HG02884 (cell line): ENCODE data around the gene IGF2BP3.

ENCODE experiments used
- ATAC-seq: cut with Tn5 transposase; IDR thresholded peaks from one replicate; pipeline ENCODE4 v1.9.1; 2021; ENCODE audit warnings: mild to moderate bottlenecking, moderate library complexity; ENCODE audit not compliant: unreplicated experiment

The IGF2BP3 gene

DNA sequence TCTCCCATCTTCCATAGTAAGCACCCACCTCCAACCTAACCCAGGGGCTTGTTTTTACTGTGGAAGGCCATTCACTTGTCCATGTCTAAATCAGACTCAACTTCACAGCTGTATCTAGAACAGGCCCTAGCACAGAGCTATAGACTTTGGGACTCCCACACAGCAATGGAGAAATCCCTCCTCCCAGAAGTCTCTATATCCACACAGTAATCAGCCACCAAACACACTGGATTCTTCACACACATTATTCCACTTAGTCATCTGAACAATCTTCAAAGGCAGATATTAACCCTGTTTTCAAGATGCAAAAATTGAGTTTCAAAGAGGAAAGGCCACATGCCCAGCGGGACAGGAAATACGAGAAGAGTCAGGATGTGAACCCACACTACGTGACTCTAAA is 89.3 kb downstream of the IGF2BP3 start:
- no peak for ATAC-seq

DNA sequence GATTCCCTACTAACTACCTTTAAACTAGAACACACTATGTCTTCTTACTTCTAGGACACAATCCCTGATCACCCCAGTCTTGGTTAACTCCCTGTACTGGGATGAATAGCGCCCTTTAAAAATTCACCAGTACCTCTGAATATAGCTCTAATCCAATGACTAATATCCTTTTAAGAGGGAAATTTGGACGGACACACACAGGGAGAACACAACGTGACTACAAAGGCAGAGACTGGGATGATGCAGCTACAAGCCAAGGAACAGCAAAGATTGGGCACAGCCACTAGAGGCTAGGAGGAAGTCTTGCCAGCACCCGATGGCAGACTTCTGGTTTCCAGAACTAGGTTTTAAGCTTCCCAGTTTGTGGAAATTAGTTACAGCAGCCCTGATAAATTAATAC is 89.7 kb downstream of the IGF2BP3 start:
- no peak for ATAC-seq

DNA sequence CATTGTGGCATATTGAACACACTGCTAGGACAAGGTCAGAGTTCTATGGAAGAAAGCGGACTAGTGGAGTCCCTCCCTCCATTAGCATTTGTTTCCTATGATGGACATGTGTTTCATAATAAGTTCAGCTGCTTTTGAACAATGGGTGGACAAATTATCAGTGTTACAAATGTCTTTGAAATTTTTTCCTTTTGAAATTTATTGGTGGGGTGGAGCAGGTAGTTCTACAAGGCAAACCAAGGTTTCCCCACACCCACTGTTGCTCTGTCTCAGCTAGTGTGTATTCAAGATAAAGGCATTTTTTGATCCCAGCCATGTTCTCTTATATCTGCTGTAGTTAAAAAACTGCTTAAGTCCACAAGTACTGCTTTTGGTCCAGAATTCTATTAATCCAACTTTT is 91.3 kb downstream of the IGF2BP3 start:
- no peak for ATAC-seq

DNA sequence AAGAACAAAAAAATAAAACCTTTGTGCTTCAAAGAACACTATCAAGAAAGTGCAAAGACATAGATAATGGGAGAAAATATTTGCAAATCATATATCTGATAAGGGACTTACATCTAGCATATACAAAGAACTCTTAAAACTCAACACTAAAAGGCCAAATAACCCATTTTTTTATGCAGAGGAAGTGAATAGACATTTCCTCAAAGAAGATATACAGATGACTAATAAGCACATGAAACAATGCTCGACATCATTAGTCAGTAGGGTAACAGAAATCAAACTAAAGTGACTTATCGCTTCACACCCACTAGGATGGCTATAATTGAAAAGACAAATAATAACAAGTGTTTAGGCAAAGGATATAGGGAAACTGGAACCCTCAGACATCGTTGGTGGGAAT is 93.2 kb downstream of the IGF2BP3 start:
- ATAC-seq = no peak

DNA sequence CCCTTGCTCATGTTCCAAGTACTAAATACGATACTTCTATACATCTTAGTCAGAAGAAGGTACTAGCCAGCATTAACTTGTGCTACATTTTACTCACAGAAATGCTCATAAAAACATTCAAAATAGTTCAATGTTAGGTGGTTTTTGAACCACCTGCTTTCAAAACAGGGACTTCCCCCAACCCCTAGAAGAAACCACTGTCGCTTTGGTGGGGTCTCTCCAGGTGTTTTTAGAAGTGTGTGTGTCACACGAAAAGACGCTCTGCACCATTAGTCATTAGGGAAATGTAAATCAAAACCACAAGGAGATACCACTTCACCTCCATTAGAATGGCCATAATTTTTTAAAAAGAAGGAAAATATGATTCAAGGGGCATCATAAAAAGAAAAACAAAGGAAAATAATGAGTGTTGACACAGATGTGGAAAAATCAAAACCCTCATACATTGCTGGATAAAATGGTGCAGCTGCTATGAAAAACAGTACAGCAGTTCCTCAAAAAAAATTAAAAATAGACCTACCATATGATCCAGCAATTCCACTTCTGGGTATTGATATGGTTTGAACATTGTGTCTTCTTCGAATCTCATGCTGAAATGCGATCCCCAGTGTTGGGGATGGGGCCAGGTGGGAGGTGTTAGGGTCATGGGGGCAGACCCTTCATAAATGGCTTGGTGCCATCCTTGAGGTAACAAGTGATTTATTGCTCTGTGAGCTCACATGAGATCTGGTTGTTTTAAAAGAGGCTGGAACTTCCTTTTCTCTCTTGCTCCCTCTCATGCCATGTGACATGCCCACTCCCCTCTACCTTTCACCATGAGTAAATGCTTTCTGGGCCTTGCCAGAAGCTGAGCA is 96.9 kb downstream of the IGF2BP3 start:
- peak; percentile 57 for ATAC-seq

DNA sequence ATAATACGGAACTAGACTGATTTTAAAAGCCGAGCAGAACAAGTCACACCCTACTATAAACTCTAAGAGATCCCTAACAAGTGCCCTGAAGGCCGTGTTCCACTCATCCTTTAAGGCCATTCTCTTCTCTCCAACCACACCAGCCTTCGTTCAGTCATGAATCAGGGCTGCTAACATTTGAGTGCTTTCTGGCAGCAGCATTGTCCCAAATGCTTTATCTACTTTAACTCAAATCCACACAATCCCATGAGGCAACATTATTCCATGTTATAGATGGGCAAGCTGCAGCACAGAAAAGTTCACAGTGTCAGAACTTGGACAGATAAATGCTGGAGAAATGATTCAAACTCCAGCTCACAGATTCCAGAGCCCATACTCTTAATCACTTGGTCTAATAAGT is 97.7 kb downstream of the IGF2BP3 start:
- no peak for ATAC-seq

DNA sequence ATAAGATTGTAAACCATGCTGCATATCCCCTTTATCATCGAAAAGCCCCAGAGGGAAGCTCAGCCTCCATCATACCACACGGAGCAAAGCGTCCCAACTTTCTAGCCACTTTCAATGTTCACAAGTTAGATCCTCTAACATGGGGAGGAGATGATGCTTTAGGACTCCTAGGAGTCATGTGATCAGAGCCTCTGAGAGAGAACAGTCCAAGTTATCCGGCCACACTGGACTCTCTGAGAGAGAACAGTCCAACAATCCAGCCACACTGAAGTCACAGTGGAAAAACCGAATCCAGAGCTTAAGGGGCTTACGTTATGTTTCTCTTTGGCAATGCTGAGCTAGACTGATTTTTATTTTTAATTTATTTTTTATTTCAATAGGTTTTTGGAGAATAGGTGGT is 98.6 kb downstream of the IGF2BP3 start:
- ATAC-seq = no peak

DNA sequence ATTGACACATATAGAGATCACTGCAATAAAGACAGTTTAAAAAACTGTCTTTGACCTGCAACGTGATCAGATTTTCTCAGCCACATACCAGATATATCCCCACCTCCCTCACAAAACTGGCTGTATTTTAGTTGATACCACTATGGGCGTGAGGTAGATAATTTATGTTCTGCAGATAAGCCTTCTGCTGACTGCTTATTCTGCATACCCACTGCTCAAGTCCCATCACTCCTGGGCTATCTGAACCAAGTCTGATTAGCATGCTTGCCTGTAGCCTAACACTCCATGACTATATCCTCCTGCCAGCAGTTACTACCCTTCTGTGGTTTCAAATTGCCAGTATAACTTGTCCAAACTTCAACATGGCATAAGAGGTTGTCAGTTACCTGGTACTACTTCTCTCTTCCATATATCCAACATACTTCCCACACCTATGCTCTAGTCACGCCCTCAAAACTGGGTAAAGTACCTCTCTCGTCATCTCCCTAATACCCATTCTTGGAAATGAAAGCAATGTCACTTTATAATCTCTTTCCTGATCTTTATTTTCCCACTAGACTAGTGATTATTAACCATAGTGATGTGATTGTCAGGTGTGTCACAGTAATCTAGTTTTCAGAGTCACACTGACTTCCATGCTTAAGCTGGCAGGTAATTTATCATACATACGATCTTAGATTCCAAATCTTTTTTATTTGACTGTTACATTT is 100.4 kb downstream of the IGF2BP3 start:
- no peak for ATAC-seq

DNA sequence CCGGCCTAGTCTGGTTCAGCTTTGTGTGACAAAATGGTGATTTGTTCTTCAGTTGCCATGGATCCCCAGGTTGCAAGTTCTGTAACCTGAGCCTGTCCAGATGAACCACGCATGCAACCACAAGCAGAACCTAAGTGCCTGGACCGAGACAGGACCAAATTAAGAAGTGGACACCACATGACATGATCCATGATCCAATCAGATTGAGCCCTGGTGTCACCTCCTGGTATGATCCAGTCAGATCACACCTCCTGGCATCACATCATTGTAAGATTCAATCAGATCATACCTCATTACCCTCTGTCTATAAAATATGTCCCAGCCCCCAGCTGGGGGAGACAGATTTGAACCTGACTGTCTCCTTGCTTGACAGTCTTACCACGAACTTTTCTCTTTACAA is 101.2 kb downstream of the IGF2BP3 start:
- ATAC-seq = no peak

DNA sequence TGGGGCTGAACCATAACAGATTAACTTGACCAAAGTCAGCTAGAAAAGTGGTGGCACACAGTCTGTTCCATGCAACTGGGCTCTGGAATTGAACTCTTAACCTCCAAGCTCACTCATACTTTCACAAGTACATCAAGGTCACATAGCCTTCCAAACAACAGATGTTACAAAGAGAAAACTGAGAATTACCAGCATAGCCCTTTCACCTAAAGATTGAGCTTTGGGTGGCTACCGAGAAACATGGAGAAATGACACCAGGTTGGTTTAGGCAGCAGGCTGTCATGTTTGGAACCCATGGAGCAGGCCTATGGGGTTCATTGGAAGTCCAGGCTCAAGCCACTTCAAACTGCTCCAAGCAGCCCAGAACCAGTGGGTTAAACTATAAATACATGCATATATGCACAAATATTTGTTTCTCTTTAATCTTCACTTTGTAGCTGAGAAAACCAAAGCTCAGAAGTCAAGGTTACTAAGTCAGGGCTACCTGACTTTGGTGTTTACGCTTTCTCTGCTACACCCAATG is 112.1 kb downstream of the IGF2BP3 start:
- ATAC-seq = no peak

DNA sequence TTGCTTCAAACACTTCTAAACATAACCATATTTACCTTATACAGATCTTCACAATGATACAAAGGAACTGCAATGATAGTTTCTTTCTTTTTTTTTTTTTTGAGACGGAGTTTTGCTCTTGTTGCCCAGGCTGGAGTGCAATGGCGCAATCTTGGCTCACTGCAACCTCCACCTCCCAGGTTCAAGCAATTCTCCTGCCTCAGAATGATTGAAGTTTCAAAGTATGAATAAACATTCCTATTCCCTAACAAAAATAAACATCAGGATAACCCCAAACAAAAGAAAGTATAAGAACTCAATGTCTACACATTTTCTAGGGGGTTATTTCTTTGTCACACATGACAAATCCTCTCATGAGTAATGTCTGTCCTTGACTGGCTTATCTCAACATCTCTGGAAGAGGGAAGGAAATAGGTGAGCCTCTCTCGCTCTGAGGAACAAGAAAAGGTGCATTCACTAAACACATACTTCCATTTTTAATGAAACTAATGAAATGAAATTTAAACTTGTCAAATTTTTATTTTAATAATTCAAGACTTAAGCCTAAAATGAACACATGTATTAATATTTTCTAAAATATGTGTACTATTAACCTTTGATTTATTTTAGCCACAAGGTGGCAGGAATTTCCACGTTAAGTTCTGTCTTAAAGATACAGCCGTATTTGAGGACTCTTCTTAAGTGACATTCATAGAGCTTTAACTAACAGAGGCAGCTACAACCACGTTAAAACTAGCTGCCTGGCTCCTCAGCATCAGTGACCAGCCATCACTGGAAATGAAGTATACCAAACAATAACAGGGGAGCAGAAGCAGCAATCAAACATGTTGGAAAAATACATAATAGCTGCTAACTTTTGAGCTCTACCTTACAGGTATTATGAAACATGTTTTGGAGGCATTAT is 112.8 kb downstream of the IGF2BP3 start:
- no peak for ATAC-seq

DNA sequence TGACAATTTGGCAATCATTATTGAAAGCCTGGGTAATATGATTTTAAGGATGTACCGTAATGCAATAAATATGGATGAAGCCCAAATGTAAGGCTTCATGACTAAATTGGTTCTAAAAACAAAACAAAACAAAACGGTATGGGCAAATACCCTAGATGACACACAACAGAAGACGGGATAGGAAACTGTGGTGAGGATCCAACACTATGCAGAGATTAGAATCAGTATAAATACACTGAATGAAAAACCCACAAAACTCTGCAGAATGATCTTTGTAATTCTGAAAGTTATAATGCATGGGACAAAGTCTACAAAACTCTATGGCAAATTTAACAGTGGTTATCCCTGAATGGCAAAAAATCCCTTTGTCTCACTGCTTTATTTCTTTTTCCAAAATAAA is 113.6 kb downstream of the IGF2BP3 start:
- ATAC-seq = no peak

DNA sequence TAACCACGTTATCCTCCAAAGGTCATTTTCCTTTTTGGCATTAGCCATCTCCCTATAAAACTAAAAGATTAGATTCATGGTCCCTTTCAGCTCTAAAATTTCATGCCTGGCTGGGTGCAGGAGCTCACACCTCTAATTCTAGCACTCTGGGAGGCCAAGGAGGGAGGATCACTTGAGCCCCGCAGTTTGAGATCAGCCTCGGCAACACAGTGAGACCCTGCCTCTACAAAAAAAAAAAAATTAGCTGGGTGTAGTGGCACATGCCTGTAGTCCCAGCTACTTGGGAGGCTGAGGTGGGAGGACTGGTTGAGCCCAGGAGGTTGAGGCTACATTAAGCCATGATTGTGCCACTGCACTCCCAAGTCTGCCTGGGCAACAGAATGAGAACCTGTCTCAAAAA is 114.1 kb downstream of the IGF2BP3 start:
- ATAC-seq = no peak

DNA sequence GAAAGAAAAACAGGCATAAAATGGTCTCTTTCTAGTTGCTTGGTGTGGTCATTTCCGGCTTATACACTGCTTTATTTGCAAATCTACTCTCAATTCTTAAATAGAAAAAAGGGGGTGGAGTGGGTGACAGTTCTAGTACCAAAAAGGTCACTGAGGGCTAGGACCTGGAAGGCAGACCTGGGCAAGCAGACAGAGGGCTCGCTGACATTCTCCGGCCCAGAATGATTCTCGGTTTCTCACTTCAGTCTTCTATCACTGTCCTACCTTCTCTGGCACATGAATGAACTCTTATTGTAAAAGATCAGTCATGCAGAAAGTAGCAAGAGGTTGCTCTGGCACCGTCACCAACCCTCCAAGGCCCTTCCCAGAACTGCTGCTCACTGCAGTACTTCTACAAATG is 117.1 kb downstream of the IGF2BP3 start:
- ATAC-seq = no peak

DNA sequence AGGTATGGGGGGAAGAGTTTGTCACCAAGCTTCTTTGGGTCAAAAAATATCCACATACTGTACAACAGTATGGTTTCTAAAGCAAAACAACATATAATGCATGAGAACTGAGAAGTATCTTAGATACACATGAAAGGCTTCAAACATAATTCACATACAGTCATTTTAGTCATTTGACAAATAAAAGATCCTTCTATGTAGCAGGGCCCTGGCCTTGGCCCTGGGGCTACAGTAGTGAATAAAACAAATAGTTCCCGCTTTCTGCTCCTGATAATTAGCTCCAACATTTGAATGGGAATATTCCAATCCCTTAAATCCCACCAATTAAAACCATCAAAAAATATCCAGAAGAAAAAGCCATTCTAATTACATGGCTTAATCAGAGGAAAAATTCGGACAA is 119.8 kb downstream of the IGF2BP3 start:
- ATAC-seq = no peak

DNA sequence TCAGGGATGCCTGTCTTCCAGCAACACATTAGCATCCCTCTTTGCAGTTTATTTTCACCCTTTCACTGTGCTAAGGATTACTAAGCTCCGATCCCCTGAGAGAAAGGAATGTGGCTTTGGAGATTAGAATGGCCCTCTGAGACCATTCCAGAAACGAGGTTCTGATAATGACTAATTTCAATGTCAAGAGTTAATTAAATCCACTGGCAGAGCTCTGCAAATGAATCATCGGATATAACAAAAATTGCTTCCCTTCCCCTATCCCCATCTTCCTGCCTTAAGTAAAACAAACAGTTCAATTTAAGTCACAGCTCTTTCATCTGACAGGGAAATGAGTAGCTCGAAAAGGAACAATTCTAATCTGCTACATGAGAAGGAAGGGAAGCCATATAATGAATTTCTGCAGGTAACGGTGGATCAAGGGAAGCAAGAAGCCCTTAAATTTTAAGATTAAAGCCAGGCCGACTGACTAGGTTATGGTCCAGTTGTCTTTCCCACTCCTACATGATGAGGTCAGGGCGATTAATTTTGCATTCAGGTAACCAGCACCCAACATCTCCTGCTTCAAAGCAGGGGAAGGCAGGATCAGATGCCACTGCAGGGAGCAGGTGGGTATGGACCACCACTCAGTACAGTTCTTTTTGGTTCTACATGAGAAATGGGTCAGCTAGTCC is 120.7 kb downstream of the IGF2BP3 start:
- ATAC-seq = no peak

DNA sequence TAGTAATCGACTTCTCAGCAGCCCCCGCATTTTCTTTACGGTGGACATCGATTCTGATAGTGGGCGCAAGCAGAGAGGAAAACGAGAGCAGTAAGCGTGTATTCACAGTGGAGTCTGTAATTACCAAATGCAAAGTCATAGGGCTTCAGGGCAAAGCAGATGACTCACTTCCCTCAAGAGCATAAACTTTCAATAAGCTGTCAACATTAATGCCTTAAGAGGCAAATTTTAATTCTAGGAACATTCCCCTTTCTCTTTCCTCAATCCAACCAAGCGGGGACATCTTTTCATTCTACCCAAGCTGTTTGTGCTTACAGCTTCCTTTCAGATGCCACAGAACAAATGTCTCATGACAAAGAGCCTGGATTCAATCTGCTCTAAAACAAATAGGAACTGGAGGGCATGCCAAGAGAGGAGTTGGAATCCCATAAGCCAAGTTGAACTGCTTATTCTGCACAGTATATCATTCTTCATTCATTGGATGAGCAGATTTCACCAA is 122.6 kb downstream of the IGF2BP3 start:
- no peak for ATAC-seq

DNA sequence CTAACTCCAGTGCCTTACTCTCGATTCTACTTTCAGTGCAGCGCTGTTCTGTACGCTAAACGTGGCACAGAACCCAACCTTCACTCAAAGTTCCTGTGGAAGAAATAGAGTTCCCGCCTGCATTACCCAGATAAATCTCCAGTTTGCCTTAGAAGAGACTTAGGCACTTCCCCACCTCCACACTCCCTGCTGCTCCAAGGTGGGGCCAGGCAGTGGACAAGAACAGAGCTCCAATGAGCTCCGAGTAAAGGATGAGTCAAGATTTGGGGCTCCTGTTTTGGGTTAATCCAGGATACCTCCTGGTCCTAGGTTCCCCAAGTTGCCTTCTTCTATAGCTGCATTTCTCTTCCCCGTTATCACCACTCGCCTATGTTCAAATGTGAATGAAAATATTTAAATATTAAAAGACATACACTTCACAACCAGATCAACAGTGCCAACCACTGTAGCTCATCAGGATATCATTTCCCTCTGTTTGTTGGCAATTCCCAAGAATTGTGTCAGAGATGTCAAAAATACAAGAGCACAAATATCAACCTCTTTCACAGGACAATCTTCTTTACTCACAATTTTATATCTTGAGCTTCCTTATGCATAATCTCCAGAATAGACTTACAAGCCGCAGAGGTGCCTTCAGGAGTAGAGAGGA is 123.1 kb downstream of the IGF2BP3 start:
- no peak for ATAC-seq

DNA sequence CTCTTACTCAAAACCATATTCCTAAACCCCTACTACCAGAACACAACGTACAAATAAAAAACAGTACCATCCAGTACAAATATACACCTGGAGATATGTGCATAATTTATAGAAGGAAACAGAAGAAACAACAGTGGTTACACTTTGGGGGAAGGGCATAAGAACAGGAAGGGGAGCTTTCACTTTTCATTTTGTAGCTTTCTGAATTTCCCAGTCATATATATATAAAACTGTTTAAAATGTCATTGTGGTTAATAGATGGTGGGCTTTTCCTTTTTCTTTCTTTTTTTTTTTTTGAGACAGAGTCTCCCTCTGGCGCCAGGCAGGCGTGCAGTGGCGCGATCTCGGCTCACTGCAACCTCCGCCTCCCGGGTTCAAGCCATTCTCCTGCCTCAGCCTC is 124.0 kb downstream of the IGF2BP3 start:
- no peak for ATAC-seq

DNA sequence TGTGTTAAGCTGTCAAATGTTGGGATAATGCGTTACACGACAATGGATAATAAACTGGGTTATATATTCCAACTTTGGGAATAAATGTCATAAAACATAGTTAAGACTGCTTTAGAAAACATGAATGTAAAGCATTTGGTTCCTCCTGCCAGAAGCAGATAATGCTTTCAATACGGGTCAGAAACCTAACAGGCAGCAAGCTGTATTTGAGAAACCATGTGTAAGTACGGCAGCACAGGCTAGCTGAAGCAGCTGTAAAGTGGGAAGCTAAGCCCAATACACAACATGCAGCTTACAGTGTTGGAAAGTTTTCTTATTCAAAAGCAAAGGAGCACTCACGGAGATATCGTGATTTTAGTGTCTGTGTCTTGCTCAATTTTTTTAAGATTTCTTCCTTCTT is 124.7 kb downstream of the IGF2BP3 start:
- no peak for ATAC-seq
